Large intestine (tissue), 3 donors: ENCODE results near the gene UGCG. TPM values are rescaled to one million over a fixed set of nuclear protein-coding genes. Genes with fewer than 3 reads are reported as not detected.

Source experiments
- DNase-seq, 2 donors: peaks; one replicate each; pipeline versions ENCODE4 v3.0.0 to v3.0.0-alpha.2; 2013
- H3K27ac ChIP-seq: one replicate; pipeline ENCODE4 v1.5.1; 2013; ENCODE audit warnings: low read length
- H3K27me3 ChIP-seq: 2 replicates; pipeline ENCODE4 v1.6.1; 2013; ENCODE audit warnings: low read length; ENCODE audit not compliant: control insufficient read depth, insufficient read depth
- H3K36me3 ChIP-seq: 2 replicates; pipeline ENCODE4 v1.6.1; 2013; ENCODE audit warnings: low read length; ENCODE audit not compliant: control insufficient read depth, insufficient read depth
- H3K4me1 ChIP-seq: one replicate; pipeline ENCODE4 v1.6.1; 2013; ENCODE audit warnings: low read length; ENCODE audit not compliant: control insufficient read depth, insufficient read depth
- H3K4me3 ChIP-seq: one replicate; pipeline ENCODE4 v1.5.1; 2013; ENCODE audit warnings: low read length
- H3K9me3 ChIP-seq: one replicate; pipeline ENCODE4 v1.6.1; 2013; ENCODE audit warnings: mild to moderate bottlenecking, low read depth, low read length, moderate library complexity; ENCODE audit not compliant: control insufficient read depth
- WGBS: methylation state at CpG from one replicate; pipeline ENCODE4 v1.1.5; 2013; ENCODE audit warnings: low lambda C conversion rate; ENCODE audit not compliant: insufficient coverage; 5-methylcytosine and 5-hydroxymethylcytosine counted together
- polyA plus RNA-seq: library from polyadenylated mRNA; unstranded; fragments of 120-200 nt; gene quantifications from one replicate; pipeline ENCODE4 v1.2.1, GENCODE V29; 2013

Gene UGCG
- polyA plus RNA-seq, 1 donor = 68.7 TPM

GRCh38 chr9:111934747-111935146 lies 38.1 kb downstream of the UGCG start:
- H3K36me3 ChIP-seq = peaks cover 44% of the 10 kb centered on the region

GRCh38 chr9:111936391-111936790 lies 39.8 kb downstream of the UGCG start:
- no peaks in the 10 kb centered on the region for H3K27me3 ChIP-seq
- H3K4me1 ChIP-seq = no peaks in the 10 kb centered on the region
- H3K36me3 ChIP-seq = peaks cover 35% of the 10 kb centered on the region
- H3K27ac ChIP-seq = no peak overlapping the region
- no peaks in the 10 kb centered on the region for H3K9me3 ChIP-seq
- no peak overlapping the region for H3K4me3 ChIP-seq
- whole genome bisulfite sequencing = no CpG with 5 or more reads among the region's 2 CpGs
- DNase-seq = no peak

More at GRCh38 chr9:111934747-111935146, 38.1 kb downstream of the UGCG start:
- Histone ChIP-seq H3K4me3 (no peak overlapping the region), H3K9me3 (no peaks in the 10 kb centered on the region), H3K27me3 (no peaks in the 10 kb centered on the region), H3K27ac (no peak overlapping the region), H3K4me1 (peaks cover 2% of the 10 kb centered on the region)
- DNase-seq = no peak
- WGBS = no CpG with 5 or more reads among the region's 2 CpGs

GRCh38 chr9:111937301-111937700 lies 40.7 kb downstream of the UGCG start:
- WGBS = no CpG with 5 or more reads among the region's 2 CpGs
- no peaks in the 10 kb centered on the region for H3K27me3 ChIP-seq
- no peaks in the 10 kb centered on the region for H3K4me1 ChIP-seq
- H3K9me3 ChIP-seq = no peaks in the 10 kb centered on the region
- H3K27ac ChIP-seq = no peak overlapping the region
- peaks cover 26% of the 10 kb centered on the region for H3K36me3 ChIP-seq
- no peak for DNase-seq
- no peak overlapping the region for H3K4me3 ChIP-seq

DNA sequence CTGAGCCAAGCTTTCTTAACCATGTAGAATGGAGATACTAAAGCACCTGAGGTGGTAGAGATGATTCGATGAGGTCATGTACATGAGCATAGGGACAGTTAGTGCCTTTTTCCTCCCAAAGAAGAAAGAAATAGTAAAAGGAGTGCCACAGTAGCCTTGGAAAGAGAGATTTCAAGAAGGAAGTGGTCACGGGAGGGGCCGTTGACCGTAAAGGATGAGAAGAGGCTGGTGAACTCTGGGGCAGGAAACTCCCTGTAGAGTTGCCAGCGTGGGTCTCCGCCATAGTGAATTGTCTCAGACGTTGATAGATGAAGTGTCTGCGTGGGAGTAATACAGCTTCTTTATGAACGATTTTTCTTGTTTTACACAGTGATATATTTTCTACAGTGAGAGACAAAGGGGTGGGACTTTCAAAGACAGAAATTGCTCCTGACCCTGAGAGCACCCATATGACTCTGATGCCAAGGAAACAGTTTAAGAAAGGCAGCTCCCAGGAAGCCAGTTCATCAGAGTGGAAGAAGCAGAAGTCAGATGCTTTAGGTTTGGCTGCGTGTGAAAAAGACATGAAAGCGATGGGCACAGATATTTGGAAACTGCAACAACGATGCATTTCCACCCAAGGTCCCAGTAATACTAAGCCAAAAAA lies 41.3 kb downstream of the UGCG start:
- WGBS = no CpG with 5 or more reads among the region's 12 CpGs
- H3K9me3 ChIP-seq = no peaks in the 10 kb centered on the region
- no peak for DNase-seq
- H3K27ac ChIP-seq = no peak overlapping the region
- H3K36me3 ChIP-seq = peaks cover 23% of the 10 kb centered on the region
- H3K4me3 ChIP-seq = no peak overlapping the region
- H3K27me3 ChIP-seq = no peaks in the 10 kb centered on the region
- H3K4me1 ChIP-seq = no peaks in the 10 kb centered on the region

DNA sequence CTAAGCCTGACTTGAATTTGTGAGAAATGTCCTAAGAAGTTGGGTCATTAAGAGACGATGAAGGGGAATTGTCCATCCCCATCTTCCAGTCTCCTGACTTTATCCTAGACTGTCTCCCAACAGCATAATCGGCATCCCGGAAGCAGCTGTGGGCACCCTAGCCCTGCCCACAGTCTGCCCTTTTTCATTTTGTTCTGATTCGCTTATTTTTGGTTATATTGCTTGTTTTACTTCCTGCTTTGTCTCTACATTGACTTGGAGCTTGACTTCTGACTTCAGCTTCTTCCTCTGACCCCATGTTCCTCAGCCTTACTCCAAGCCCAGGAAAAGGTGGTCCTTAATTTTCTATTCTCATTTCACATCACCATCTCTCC lies 41.8 kb downstream of the UGCG start:
- Histone ChIP-seq H3K4me1 (no peaks in the 10 kb centered on the region), H3K36me3 (peaks cover 18% of the 10 kb centered on the region), H3K9me3 (no peaks in the 10 kb centered on the region), H3K27me3 (no peaks in the 10 kb centered on the region), H3K27ac (no peak overlapping the region), H3K4me3 (no peak overlapping the region)
- WGBS = 73% methylated on average over 2 of the region's 4 CpGs
- DNase-seq = no peak

DNA sequence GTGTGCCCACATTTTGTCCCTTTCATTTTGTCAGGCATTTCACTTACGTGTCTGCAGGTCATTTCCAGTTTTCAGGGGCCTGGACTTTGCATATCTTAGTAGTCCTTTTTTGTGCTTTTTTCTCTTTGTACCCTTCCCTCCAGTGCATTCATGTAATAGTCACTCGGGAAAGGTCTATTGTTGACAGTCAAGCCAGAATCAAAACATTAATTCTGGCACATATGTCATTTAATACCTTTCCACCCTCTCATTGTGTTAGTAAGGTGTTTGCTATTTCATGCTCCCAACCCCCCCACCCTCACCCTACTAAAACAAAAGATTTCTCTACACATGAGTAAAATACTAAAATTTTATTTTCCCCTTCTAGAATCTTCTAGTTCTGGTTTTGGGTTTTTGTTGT lies 42.7 kb downstream of the UGCG start:
- peaks cover 11% of the 10 kb centered on the region for H3K36me3 ChIP-seq
- no peak overlapping the region for H3K27ac ChIP-seq
- DNase-seq = no peak
- no peaks in the 10 kb centered on the region for H3K4me1 ChIP-seq
- no peak overlapping the region for H3K4me3 ChIP-seq
- 95% methylated on average over 2 of the region's 2 CpGs for WGBS
- no peaks in the 10 kb centered on the region for H3K27me3 ChIP-seq
- H3K9me3 ChIP-seq = no peaks in the 10 kb centered on the region

- H3K27ac ChIP-seq = no peak overlapping the region
- H3K36me3 ChIP-seq = peaks cover 5% of the 10 kb centered on the region
- H3K27me3 ChIP-seq = no peaks in the 10 kb centered on the region
- H3K9me3 ChIP-seq = no peaks in the 10 kb centered on the region
- H3K4me1 ChIP-seq = no peaks in the 10 kb centered on the region
- 93% methylated on average over 3 of the region's 3 CpGs for WGBS
- DNase-seq = no peak
- H3K4me3 ChIP-seq = no peak overlapping the region
Observed at GRCh38 chr9:111940697-111941096, 44.1 kb downstream of the UGCG start.

DNA sequence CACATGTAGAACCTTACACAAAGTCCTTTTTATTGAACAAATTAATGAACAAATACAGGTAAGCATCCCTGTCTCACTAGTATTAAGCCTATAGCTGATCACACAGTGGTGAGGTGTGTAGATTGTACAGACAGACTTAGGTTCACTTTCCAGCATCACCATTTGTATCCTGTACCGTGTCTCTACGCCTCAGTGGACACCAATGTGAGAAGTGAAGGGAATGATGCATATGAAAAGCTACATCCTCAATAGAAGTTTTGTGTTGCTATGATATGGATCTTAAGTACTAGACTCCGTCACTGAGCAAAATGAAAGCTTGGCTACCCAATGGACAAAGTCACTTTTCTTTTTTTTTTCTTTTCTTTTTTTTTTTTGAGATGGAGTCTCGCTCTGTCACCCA lies 46.6 kb downstream of the UGCG start:
- no peak for DNase-seq
- Histone ChIP-seq H3K36me3 (no peaks in the 10 kb centered on the region), H3K9me3 (no peaks in the 10 kb centered on the region), H3K4me1 (no peaks in the 10 kb centered on the region), H3K27me3 (no peaks in the 10 kb centered on the region), H3K27ac (no peak overlapping the region), H3K4me3 (no peak overlapping the region)
- WGBS = 100% methylated on average over 1 of the region's 4 CpGs

GRCh38 chr9:111943746-111944145 lies 47.1 kb downstream of the UGCG start:
- H3K36me3 ChIP-seq = no peaks in the 10 kb centered on the region
- H3K27me3 ChIP-seq = no peaks in the 10 kb centered on the region
- no CpG with 5 or more reads among the region's 3 CpGs for WGBS
- no peaks in the 10 kb centered on the region for H3K9me3 ChIP-seq
- no peak overlapping the region for H3K4me3 ChIP-seq
- H3K4me1 ChIP-seq = no peaks in the 10 kb centered on the region
- H3K27ac ChIP-seq = no peak overlapping the region
- no peak for DNase-seq

DNA sequence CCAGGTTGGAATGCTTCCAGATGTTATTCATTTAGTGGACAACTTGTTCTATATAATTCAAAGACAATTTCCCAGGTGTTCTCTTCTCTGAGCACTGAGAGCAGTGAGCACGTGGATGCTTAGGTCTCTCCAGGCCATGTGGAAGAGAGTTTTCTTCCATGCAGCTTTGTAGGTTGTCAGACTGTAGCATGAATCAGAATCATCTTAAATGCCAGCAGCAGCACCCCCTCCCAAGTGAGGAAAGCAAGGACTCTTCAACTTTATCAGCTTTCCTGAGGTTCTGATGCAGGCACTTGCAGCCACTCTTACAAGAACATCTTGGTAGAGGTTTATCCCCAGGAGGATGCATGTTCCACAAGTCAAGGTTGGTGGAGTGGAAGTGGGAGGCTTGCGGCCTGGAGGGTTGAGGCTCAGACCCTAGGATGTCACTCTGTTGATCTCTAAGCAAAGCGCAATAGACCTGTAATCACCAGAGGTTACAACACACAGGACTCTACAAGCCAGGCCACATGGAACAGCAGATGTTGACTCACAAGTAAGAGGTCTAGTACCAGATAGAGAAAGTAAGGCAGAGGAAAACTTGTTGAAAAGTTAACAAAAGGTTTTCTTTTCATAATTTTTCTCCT lies 47.7 kb downstream of the UGCG start:
- Histone ChIP-seq H3K27ac (no peak overlapping the region), H3K36me3 (no peaks in the 10 kb centered on the region), H3K4me3 (no peak overlapping the region), H3K9me3 (no peaks in the 10 kb centered on the region), H3K27me3 (no peaks in the 10 kb centered on the region), H3K4me1 (no peaks in the 10 kb centered on the region)
- WGBS = no CpG with 5 or more reads among the region's 3 CpGs
- no peak for DNase-seq

GRCh38 chr9:111945216-111945615 lies 48.6 kb downstream of the UGCG start:
- no peak overlapping the region for H3K27ac ChIP-seq
- no peaks in the 10 kb centered on the region for H3K27me3 ChIP-seq
- no peak for DNase-seq

More at GRCh38 chr9:111945216-111945615, 48.6 kb downstream of the UGCG start:
- no peaks in the 10 kb centered on the region for H3K4me1 ChIP-seq
- 100% methylated on average over 2 of the region's 3 CpGs for whole genome bisulfite sequencing
- no peaks in the 10 kb centered on the region for H3K36me3 ChIP-seq
- no peaks in the 10 kb centered on the region for H3K9me3 ChIP-seq
- H3K4me3 ChIP-seq = no peak overlapping the region
